NK-92 (cell line): ENCODE measurements around the gene HIPK2.
"Not testable (repeated sequence)": the region's sequence is repeated elsewhere in the genome, so short reads cannot be mapped to it uniquely, and the experiment has no call there.

Experiments used
- DNase-seq: peaks from one replicate; lab custom pipeline; 2025; ENCODE audit not compliant: unreplicated experiment; lab: John Stamatoyannopoulos, UW

The HIPK2 gene

GRCh38 chr7:139635526-139636302 is 142.1 kb downstream of the HIPK2 start:
- no peak for DNase-seq

GRCh38 chr7:139634087-139634486 is 143.7 kb downstream of the HIPK2 start:
- DNase-seq = no peak

DNA sequence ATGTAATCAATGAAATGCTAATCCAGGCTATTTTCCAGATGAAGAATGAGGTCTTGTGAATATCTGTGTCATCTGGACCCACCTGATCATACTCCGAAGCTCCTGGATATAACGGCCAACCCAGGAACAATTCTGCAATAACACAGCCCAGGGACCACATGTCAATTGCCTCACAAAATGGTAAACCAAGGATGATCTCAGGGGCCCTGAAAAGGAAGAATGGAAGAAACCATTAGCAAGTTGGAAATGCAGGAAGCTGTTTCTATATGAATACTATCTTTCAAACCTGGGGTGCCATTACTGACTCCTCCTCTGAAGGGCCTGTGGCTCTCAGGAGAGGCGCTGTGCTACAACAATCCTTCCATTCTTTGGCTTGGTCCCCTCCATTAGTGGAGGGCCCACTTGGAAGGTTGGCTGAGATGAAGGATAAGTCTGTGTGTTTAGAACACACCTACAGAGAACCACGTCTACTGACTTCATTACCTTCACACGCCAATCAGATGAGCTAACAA is 146.2 kb downstream of the HIPK2 start:
- no peak for DNase-seq

DNA sequence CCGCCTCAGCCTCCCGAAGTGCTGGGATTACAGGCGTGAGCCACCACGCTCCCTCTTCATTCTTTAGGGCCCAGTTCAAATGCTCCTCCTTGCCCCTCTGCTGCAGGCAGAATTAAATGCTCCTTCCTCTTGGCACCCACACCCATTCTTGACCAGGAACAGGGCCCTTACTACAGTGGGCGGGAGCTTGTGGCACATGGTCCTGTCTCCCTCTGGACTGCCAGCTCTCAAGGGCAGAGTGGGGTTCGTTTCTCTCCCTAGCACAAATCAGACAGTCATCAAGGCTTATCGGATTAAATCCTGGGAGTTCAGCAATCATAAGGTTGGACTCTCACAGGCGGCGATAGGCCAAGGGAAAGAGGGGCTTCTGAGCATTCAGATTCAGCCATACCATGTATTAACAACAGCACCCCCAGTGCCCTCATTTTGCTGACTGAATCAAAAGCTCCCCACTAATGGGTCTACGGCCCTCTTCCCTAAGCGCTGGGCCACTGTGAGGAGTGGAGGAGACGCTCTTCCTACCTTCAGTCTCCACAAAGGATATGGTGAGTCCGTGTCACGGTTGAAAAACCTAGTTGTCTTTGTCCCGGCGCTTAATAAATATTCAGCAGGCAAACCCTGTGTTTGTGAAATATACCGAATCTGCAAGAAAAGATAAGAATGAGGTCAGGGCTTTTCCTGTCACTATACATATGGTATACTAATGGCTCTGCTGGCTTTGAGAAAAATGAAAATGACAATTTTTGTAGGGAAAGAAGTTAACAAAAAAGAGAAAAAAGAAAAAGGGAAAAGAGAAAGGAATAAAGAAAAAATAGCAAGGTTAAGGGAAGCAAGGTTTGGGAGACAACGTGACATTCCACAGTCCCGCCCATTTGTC is 146.9 kb downstream of the HIPK2 start:
- DNase-seq = no peak

GRCh38 chr7:139629392-139630082 is 148.3 kb downstream of the HIPK2 start:
- DNase-seq = no peak

DNA sequence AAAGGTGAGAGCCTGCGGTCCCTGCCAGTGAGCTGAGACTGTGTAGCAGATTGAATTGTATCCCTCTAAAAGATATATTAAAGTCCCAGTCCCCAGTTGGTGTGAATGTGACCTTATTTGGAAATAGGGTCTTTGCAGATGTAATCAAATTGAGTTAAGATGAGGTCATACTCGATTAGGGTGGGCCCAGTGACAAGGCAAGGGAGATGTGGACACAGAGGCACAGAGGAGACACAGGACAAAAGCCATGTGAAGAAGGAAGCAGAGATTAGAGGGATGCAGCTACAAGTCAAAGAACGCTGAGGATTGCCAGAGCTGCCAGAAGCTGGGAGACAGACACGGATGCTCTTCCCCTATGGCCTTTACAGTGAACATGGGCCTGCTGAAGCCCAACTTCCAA is 150.0 kb downstream of the HIPK2 start:
- no peak for DNase-seq

DNA sequence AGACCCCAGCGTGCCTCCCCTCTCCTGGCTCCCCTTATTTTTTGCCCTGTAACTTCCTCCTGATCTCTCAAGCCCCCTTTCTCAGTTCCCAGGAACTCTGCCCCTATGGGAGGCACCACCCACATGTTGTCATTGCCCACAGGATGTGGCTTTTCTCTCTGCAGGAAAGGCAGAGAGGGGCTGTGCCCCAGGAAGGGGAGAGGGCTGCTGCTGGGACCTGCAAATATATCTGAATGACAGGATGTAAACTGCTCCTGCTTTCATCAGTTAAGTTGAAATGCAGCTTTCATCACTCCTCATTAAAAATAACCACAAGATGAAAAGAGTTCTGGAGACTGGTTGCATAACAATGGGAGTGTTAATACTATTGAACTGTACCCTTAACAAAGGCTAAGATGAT is 151.0 kb downstream of the HIPK2 start:
- no peak for DNase-seq

- DNase-seq = no peak
These were observed 154.3 kb downstream of the HIPK2 start for GRCh38 chr7:139623518-139623917.

- DNase-seq = no peak
These were observed 157.0 kb downstream of the HIPK2 start for GRCh38 chr7:139620676-139621344.

DNA sequence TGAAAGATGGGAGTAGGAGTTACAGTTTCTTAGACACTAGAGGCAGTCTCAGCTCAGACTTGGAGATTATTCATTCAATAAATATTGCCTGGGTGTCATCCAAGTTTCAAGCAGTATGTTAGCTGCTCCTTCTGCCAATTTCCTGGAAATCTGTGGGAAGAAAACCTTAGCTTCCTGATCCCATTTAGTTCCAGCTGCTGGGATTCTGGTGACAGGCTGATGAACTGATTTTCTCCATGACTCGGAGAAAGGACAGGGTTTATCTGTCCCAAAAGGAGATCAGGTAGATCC is 158.5 kb downstream of the HIPK2 start:
- DNase-seq = no peak

DNA sequence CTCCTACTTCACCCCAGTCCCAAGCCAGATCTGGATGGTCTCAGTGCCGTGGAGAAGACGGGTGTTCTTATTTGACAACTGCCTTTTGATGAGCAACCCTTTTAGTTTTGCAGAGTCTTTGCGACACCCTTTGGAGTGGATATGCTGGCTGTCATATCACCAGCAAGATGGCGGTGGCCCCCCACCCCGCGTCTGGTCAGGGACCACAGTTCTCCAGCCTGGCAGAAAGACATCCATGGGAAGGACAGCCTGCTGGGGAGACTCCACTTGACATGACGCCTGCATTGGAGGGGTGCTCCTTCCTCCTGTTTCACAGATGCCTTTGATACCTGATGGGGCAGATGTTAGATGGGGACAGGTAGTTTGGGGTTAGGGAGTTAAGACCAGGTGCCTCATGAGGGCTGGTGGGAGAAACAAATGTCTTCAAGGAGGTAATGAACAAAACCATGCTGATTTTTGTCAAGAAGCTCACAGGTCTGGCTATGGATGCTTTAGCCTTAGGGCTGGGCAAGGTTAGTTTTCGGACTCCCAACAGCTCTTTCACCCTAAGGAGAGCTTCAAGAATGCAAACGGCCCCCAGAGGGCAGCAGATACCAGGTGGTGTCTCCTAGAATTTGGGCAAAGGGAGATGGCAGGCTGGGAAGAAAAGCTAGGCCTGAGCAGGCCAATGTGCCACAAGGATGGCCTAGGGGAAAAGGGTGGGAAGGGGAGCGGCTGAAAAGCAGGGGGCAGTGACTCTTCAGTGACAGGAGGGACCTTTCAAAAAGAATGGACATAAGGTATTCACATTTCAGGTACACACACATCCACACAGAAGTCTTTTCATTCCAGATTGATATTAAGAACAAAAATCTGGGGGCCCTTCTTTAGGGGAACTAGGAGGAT is 159.1 kb downstream of the HIPK2 start:
- DNase-seq = no peak

DNA sequence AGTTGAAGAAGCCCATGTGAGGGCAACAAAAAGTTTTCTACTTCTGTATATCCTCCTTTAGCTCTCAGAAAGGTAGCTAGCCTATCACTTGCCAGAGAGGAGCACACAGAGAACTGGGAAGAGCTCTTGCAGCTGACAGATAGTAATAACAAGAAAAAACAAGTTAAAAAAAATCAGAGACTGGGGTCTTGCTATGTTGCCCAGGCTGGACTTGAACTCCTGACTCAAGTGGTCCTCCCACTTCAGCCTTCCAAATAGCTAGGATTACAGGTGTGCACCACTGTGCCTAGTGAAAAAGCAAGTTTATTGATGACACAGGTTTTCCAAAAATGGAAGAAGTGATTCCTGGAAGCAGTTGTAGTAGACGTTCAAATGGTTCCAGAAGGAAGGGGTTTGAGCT is 160.7 kb downstream of the HIPK2 start:
- DNase-seq = no peak

DNA sequence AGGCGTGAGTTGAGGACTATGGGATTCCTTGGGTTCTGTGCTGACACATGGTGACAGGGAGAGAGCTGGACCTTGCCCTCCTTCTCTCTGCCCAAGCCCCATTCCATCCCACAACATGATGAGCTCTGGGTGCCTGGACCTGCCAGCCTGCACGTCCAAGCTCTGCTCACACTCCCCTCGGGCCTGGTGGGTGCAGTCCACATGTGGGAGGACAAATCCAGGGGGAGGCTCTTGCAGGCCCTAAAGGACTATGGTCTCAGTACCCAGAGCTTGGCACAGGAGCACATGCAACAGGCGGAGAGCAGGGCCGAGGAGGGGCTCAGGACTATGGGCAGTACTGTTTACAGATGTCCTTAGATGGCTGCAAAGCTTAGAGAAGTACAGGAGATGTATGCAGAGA is 162.9 kb downstream of the HIPK2 start:
- no peak for DNase-seq

DNA sequence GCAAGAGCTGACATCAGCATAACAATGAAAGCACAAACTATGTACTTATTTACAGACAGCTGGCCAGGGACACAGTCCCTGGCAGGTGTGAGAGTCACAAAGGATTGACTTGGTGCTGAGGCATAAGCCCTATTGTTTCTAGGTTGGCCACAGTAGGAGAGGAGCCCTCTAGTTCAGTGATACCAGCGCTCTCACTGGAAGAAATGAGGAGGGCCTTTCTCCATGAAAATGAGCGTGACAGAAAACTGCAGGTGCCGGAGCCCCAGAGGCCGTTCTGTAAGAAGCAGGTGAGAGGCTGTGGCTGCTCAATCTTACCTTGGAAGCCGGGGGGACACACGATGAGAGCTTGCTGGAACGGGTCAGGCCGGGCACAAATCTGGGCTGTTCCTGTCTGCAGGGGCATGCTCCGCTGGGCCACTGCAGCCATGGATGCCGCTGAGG is 163.8 kb downstream of the HIPK2 start:
- DNase-seq = no peak

DNA sequence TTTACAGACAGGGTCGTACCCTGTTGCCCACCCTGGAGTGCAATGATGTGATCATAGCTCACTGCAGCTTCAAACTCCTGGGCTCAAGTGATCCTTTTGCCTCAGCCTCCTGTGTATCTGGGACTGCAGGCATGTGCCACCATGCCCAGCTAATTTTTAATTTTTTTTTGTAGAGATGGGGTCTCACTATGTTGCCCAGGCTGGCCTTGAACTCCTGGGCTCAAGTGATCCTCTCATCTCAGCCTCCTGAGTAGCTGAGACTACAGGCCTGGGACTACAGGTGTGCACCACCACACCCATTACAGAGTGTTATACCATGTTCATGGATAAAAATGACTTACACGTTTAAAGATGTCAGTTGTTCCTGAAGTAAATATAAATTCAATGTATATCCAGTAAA is 166.2 kb downstream of the HIPK2 start:
- not testable (repeated sequence) for DNase-seq

DNA sequence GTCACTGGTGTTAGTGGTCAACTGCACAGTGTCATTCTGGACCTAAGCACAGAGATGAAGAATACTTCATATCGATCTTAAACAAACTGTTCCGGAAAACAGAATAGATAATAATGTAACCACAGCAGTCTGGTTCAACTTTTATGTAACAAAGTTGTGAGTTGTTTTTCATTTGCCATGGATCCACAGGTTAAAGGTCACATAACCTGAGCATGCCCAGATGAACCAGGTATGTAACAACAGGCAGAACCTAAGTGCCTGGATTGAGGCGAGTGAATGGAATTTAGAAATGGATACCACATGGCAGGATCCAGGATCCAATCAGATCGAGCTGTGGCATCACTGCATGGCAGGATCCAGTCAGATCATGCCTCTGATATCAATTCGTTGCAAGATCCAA is 167.2 kb downstream of the HIPK2 start:
- no peak for DNase-seq

GRCh38 chr7:139603896-139604295 is 173.9 kb downstream of the HIPK2 start:
- no peak for DNase-seq

DNA sequence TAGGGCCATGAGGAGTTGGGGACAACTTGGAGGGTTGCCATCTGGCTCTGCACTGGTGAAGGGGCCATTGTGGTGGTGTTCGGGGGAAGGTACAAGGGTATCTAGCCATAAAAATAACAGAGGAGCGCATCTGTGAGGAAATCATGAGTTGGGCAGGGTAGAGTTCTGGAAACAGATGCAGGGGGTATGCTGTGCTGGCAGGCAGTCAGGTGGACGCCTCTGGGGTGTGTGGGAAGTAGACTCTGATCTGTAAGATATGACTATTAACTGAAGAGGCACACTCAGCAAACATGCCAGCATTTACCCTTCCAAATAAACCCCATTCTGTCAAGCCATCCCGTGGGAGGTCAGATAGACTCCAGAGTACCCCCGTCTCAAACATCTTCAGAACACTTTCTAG is 174.5 kb downstream of the HIPK2 start:
- DNase-seq = no peak

- no peak for DNase-seq
These were observed 175.6 kb downstream of the HIPK2 start for GRCh38 chr7:139602143-139602722.

DNA sequence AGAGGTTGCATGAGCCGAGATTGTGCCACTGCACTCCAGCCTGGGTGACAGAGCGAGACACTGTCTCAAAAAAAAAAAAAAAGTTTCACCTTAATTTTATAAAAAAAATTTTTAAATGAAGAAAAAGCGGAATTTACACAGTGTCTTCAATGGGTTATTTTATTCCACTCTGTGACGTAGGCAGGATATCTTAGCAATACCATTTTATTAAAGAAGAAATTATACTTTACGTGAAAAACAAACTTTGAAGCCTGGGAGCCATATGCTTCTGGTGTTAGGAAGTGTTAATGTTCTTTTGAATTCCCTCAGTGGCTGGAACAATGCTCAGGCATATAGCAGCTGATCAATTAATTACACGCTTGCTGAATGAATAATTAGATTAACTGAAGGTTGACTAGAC is 176.6 kb downstream of the HIPK2 start:
- no peak for DNase-seq
